Hepatocyte (in vitro differentiated cells): ENCODE measurements around the gene GXYLT2.

ENCODE experiments used
- CTCF ChIP-seq: fragments of 200-600 bp; sonication (generic); IDR thresholded peaks from 2 replicates; pipeline ENCODE4 v1.5.1; 2016; ENCODE audit warnings: antibody characterized with exemption, mild to moderate bottlenecking; ENCODE audit not compliant: poor library complexity
- EZH2 ChIP-seq: fragments of 200-600 bp; sonication (generic); IDR thresholded peaks from 2 replicates; pipeline ENCODE4 v1.6.1; 2016; ENCODE audit warnings: antibody characterized with exemption, mild to moderate bottlenecking, borderline replicate concordance

GRCh38 chr3:72982609-72983366 lies 94.9 kb downstream of the GXYLT2 start:
- TF ChIP-seq CTCF (no peak), EZH2 (no peak)
